ENCODE data around the gene LCLAT1.
"Not testable (repeated sequence)": the region's sequence is repeated elsewhere in the genome, so short reads cannot be mapped to it uniquely, and the experiment has no call there.

The LCLAT1 gene

GRCh38 chr2:30487603-30488002, 40.6 kb downstream of the LCLAT1 start:
- DNase-seq (ENCODE audit: low read depth), result no peak

GRCh38 chr2:30488012-30488659, 41.1 kb downstream of the LCLAT1 start:
- DNase-seq (ENCODE audit: low read depth), result no peak

- DNase-seq (ENCODE audit: low read depth), result no peak
Measured at GRCh38 chr2:30491225-30491624, 44.2 kb downstream of the LCLAT1 start.

- no peak for DNase-seq (ENCODE audit: low read depth)
Measured at GRCh38 chr2:30492185-30492584, 45.1 kb downstream of the LCLAT1 start.

- DNase-seq (ENCODE audit: low read depth), result no peak
Measured at GRCh38 chr2:30492619-30493018, 45.6 kb downstream of the LCLAT1 start.

GRCh38 chr2:30493440-30493839, 46.4 kb downstream of the LCLAT1 start:
- DNase-seq (ENCODE audit: low read depth), result no peak

- not testable (repeated sequence) for DNase-seq (ENCODE audit: low read depth)
Measured at GRCh38 chr2:30495896-30496295, 48.9 kb downstream of the LCLAT1 start.

- DNase-seq (ENCODE audit: low read depth), result no peak
Measured at GRCh38 chr2:30499681-30500080, 52.6 kb downstream of the LCLAT1 start.

- DNase-seq (ENCODE audit: low read depth), result no peak
Measured at GRCh38 chr2:30500699-30501098, 53.7 kb downstream of the LCLAT1 start.

- DNase-seq (ENCODE audit: low read depth), result no peak
Measured at GRCh38 chr2:30502310-30502709, 55.3 kb downstream of the LCLAT1 start.

- no peak for DNase-seq (ENCODE audit: low read depth)
Measured at GRCh38 chr2:30503007-30503694, 56.1 kb downstream of the LCLAT1 start.

GRCh38 chr2:30503695-30504052, 56.6 kb downstream of the LCLAT1 start:
- DNase-seq (ENCODE audit: low read depth), result no peak

- no peak for DNase-seq (ENCODE audit: low read depth)
Measured at GRCh38 chr2:30504731-30505130, 57.7 kb downstream of the LCLAT1 start.

GRCh38 chr2:30505500-30506180, 58.6 kb downstream of the LCLAT1 start:
- no peak for DNase-seq (ENCODE audit: low read depth)

GRCh38 chr2:30507460-30507859, 60.4 kb downstream of the LCLAT1 start:
- DNase-seq (ENCODE audit: low read depth), result not testable (repeated sequence)

- no peak for DNase-seq (ENCODE audit: low read depth)
Measured at GRCh38 chr2:30509716-30510115, 62.7 kb downstream of the LCLAT1 start.

- DNase-seq (ENCODE audit: low read depth), result no peak
Measured at GRCh38 chr2:30510409-30510808, 63.4 kb downstream of the LCLAT1 start.

GRCh38 chr2:30511122-30512083, 64.4 kb downstream of the LCLAT1 start:
- no peak for DNase-seq (ENCODE audit: low read depth)

GRCh38 chr2:30512243-30512886, 65.3 kb downstream of the LCLAT1 start:
- DNase-seq (ENCODE audit: low read depth), result no peak

- not testable (repeated sequence) for DNase-seq (ENCODE audit: low read depth)
Measured at GRCh38 chr2:30513649-30514048, 66.6 kb downstream of the LCLAT1 start.

GRCh38 chr2:30514134-30514847, 67.2 kb downstream of the LCLAT1 start:
- no peak for DNase-seq (ENCODE audit: low read depth)

Data from activated T-cell treated with anti-CD3 and anti-CD28 coated beads for 48 hours (primary cell).